C4-2B (cell line): Measurements from ENCODE around the gene TMEM40.

Source experiments
- CTCF ChIP-seq: fragments of 450-650 bp; conservative IDR thresholded peaks from 2 replicates; pipeline ENCODE4 v1.5.1; 2017; ENCODE audit warnings: mild to moderate bottlenecking
- ZFX ChIP-seq: fragments of 450-650 bp; IDR thresholded peaks from 2 replicates; pipeline ENCODE4 v1.6.1; 2017

GRCh38 chr3:12725436-12725835, 33.6 kb downstream of the TMEM40 start:
- TF ChIP-seq CTCF (no peak), ZFX (no peak)
